Lung (tissue), 12 donors: Measurements from ENCODE around the gene NUBP2. TPM values are rescaled to one million over a fixed set of nuclear protein-coding genes. Genes with fewer than 3 reads are reported as not detected.

Source experiments
- ATAC-seq: fragments of 200-7000 bp; cut with Tn5 transposase; one replicate; pipeline ENCODE4 v1.9.1; 2020; ENCODE audit warnings: moderate number of reproducible peaks; ENCODE audit not compliant: insufficient read depth, low FRiP score
- DNase-seq, 3 donors: peaks; one replicate each; pipeline ENCODE4 v3.0.0-alpha.2; 2013 to 2017
- H3K27ac ChIP-seq, 2 donors: one replicate each; pipeline ENCODE4 v1.5.1; 2013; ENCODE audit warnings: mild to moderate bottlenecking in 2 of 2, moderate library complexity in 2 of 2, control low read depth in 1 of 2, inconsistent platforms in 1 of 2, low read depth in 1 of 2, low read length in 1 of 2
- H3K27me3 ChIP-seq, 3 donors: one replicate each; pipeline ENCODE4 v1.5.1; 2013; ENCODE audit warnings: low read length in 2 of 3; ENCODE audit not compliant: control insufficient read depth in 3 of 3, insufficient read depth in 3 of 3
- H3K36me3 ChIP-seq, 4 donors: one replicate each; pipeline ENCODE4 v1.5.1; 2013; ENCODE audit warnings: low read length in 4 of 4, mild to moderate bottlenecking in 1 of 4, moderate library complexity in 1 of 4; ENCODE audit not compliant: control insufficient read depth in 4 of 4, insufficient read depth in 4 of 4
- H3K4me1 ChIP-seq, 5 donors: one replicate each; pipeline ENCODE4 v1.5.1; 2013; ENCODE audit warnings: low read length in 5 of 5, mild to moderate bottlenecking in 2 of 5, moderate library complexity in 1 of 5; ENCODE audit not compliant: control insufficient read depth in 5 of 5, insufficient read depth in 5 of 5
- H3K4me3 ChIP-seq: one replicate; pipeline ENCODE4 v1.5.1; 2013; ENCODE audit warnings: mild to moderate bottlenecking, control low read depth, moderate library complexity
- H3K9ac ChIP-seq, 2 donors: one replicate each; pipeline ENCODE4 v1.5.1; 2013; ENCODE audit warnings: low read length in 2 of 2, control low read depth in 1 of 2; ENCODE audit not compliant: insufficient read depth in 1 of 2
- H3K9me3 ChIP-seq, 4 donors: one replicate each; pipeline ENCODE4 v1.5.1; 2013; ENCODE audit warnings: low read length in 3 of 4, mild to moderate bottlenecking in 1 of 4, moderate library complexity in 1 of 4; ENCODE audit not compliant: control insufficient read depth in 4 of 4, insufficient read depth in 3 of 4
- CTCF ChIP-seq: IDR thresholded peaks from 2 replicates; pipeline ENCODE4 v1.5.1; 2012; ENCODE audit warnings: mild to moderate bottlenecking; ENCODE audit errors: control extremely low read depth, extremely low read depth
- WGBS, 2 donors: extraction: QIAGEN DNeasy Blood & Tissue Kit; methylation state at CpG; one replicate each; pipeline ENCODE4 v1.1.7; 2013; 5-methylcytosine and 5-hydroxymethylcytosine counted together
- polyA plus RNA-seq, 2 donors: library from polyadenylated mRNA; stranded (reverse); fragments of 200-250 nt; gene quantifications; one replicate each; pipeline ENCODE4 v1.2.1, GENCODE V29; 2013
- total RNA-seq, 2 donors: library from RNA; depleted of rRNA in 1 of 2; stranded (reverse); fragments of >200 nt in 1 of 2; gene quantifications; one replicate each; pipeline ENCODE4 v1.2.1, GENCODE V29; 2014 to 2021
- donor health status: control.
- donor health status: control.
- donor health status: Bipolar disorder and iron deficiency.
- donor health status: healthy.
- donor health status: DM: yes; HTN: yes; CAD: no.

NUBP2 gene
- total and polyA plus RNA-seq, 4 donors: 38.9 to 70.2 (median 65.6) TPM

DNA sequence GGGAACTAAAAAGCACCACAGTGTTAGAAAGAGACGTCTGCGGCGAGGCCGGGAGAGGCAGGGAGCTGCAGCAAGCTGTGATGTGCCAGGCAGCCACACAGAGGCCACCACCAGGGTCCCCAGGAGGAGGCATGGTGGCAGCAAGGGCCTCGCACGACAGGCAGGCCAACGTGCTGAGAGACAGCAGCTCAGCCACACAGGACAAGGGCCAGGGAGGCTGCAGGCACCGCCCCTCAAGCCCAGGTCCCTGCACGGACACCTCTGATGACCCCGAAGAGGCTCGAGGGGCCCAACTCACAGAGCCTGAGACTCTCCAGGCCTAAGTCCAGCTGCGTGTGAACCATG lies 38.2 kb downstream of the NUBP2 start:
- Histone ChIP-seq H3K27me3 (no peaks in the 10 kb centered on the region), H3K4me3 (no peak overlapping the region), H3K4me1 (peaks cover 0 to 8% (median 5%) of the 10 kb centered on the region in 5 donors), H3K27ac (no peak overlapping the region), H3K9me3 (no peaks in the 10 kb centered on the region), H3K36me3 (peaks cover 0 to 53% (median 7%) of the 10 kb centered on the region in 4 donors), H3K9ac (no peak overlapping the region)
- no peak for ATAC-seq
- TF ChIP-seq CTCF: no peak
- WGBS, 2 donors: 95 to 96% methylated on average over 12 of the region's 12 CpGs
- no peak for DNase-seq

- Histone ChIP-seq H3K4me3 (no peak overlapping the region), H3K9me3 (no peaks in the 10 kb centered on the region), H3K36me3 (peaks cover 0 to 44% (median 7%) of the 10 kb centered on the region in 4 donors), H3K27me3 (no peaks in the 10 kb centered on the region), H3K9ac (no peak overlapping the region), H3K4me1 (peaks cover 0 to 11% (median 5%) of the 10 kb centered on the region in 5 donors), H3K27ac (no peak overlapping the region)
- no peak for TF ChIP-seq CTCF
- ATAC-seq: no peak
- no peak for DNase-seq
- 92 to 98% methylated on average over 24 of the region's 24 CpGs for WGBS, 2 donors
These were observed 39.3 kb downstream of the NUBP2 start for GRCh38 chr16:1821861-1822611.

DNA sequence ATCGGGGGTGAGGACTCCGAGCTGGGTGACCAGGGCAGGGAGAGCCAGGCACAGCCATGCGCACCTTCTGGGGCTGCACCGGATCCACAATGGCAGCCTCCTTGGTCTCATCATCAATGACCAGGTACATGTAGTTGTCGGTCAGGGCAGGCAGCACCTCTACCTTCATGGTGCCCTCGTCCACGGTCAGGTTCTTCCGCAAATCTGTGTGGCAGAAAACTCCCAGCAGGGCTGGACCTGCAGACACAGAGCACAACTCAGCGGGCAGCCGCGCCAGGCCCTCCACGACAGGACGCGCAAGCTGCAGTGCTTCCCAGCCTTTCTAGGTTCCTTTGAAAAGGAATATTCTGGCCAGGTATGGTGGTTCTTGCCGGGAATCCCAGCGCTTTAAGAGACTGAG lies 40.0 kb downstream of the NUBP2 start:
- DNase-seq: no peak
- no peaks in the 10 kb centered on the region for H3K27me3 ChIP-seq

More for the DNA sequence above, 40.0 kb downstream of the NUBP2 start:
- no peak for TF ChIP-seq CTCF
- peaks cover 0 to 15% (median 5%) of the 10 kb centered on the region in 5 donors for H3K4me1 ChIP-seq
- 91 to 96% methylated on average over 16 of the region's 16 CpGs for WGBS, 2 donors
- H3K9me3 ChIP-seq: no peaks in the 10 kb centered on the region
- no peak overlapping the region for H3K9ac ChIP-seq
- H3K27ac ChIP-seq: no peak overlapping the region
- H3K4me3 ChIP-seq: no peak overlapping the region
- no peak for ATAC-seq
- H3K36me3 ChIP-seq: peaks cover 0 to 41% (median 9%) of the 10 kb centered on the region in 4 donors
